Fibroblast of mammary gland (primary cell): ENCODE measurements around the gene CRADD.

Experiments used
- DNase-seq: peaks from one replicate; pipeline ENCODE4 v3.0.0-alpha.2; 2010; ENCODE audit warnings: low read depth
- H3K4me3 ChIP-seq: 2 replicates; pipeline ENCODE4 v1.5.1; 2011; ENCODE audit warnings: low read depth, mild to moderate bottlenecking, low read length, moderate library complexity; ENCODE audit not compliant: control insufficient read depth
- CTCF ChIP-seq: conservative IDR thresholded peaks from 2 replicates; pipeline ENCODE4 v1.5.1; 2011; ENCODE audit warnings: low read depth, low read length, inconsistent platforms; ENCODE audit not compliant: control insufficient read depth, insufficient read depth

Gene CRADD

DNA sequence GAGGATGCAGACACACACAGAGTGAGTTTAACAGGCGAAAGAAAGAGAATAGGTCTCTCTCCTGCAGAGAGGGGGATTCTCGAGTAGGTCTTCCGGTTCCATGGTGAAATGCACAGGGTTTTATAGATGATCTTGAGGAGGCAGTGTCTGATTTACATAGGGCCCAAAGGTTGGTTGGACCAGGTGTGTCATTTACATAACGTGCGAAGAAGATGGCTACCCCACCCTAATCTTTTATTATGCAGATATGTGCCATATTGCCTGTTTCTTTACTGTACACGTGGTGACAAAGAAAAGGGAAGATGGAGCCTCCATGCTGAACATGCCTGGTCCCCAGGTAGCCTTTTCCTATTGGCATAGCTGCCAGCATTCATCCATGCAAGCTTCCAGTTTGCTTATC, 219.8 kb downstream of the CRADD start:
- no peak for DNase-seq
- no peak for TF ChIP-seq CTCF
- H3K4me3 ChIP-seq, result no peak overlapping the region

- no peak for TF ChIP-seq CTCF
- no peak for DNase-seq
- no peak overlapping the region for H3K4me3 ChIP-seq
Observed at GRCh38 chr12:93901739-93902138, 224.6 kb downstream of the CRADD start.

- H3K4me3 ChIP-seq, result no peak overlapping the region
- DNase-seq, result no peak
- TF ChIP-seq CTCF, result no peak
Observed at GRCh38 chr12:93902192-93902591, 225.0 kb downstream of the CRADD start.

GRCh38 chr12:93902736-93903562, 225.8 kb downstream of the CRADD start:
- no peak for DNase-seq
- no peak overlapping the region for H3K4me3 ChIP-seq
- TF ChIP-seq CTCF, result no peak

GRCh38 chr12:93904124-93904523, 226.9 kb downstream of the CRADD start:
- no peak for TF ChIP-seq CTCF
- no peak for DNase-seq
- no peak overlapping the region for H3K4me3 ChIP-seq

DNA sequence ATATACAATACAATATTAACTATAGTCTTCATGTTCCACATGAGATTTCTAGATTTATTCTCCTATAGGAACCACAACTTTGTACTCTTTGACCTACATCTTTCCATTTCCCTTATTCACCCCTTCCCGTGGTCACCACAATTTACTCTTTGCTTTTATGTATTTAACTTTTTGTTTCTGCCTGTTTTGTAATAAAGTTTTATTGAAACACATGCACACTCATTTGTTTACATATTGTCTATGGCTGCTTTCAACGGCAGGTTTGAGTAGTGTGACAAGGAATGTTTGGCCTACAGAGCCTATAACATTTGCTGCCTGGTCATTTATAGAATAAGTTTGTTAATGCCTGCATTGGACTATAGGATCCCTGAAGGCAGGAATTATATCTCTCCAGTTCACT, 231.1 kb downstream of the CRADD start:
- no peak for DNase-seq
- TF ChIP-seq CTCF, result no peak
- no peak overlapping the region for H3K4me3 ChIP-seq
